ENCODE measurements around the gene IFFO2.
A peak's percentile ranks its signal among the peaks of the same experiment; 100 is the strongest.
"Not testable (repeated sequence)": the region's sequence is repeated elsewhere in the genome, so short reads cannot be mapped to it uniquely, and the experiment has no call there.

IFFO2 gene

GRCh38 chr1:18895317-18895716, 61.2 kb downstream of the IFFO2 start:
- DNase-seq (ENCODE audit: low read depth in 2 of 2) = no peak

DNA sequence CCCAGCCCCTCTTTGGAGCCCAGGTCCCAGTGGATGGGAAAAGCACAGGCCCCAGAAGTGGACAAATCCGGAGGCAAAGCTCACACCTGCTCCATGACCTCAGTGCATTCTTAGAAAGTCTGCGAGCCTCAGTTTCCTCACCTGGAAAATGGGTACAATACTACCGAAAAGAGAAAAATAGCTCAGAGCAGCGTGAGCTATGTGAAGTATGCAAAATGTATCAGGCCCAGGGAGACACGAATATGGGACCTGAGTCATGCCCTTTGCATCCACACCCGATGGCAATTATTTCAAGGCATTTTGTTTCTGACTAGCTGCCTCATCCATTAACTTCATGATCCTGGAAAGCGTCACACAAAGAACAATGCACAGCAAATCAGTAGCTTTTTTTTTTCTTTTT, 63.4 kb downstream of the IFFO2 start:
- DNase-seq (ENCODE audit: low read depth in 2 of 2) = no peak

GRCh38 chr1:18891858-18892257, 64.6 kb downstream of the IFFO2 start:
- DNase-seq (ENCODE audit: low read depth in 2 of 2) = not testable (repeated sequence)

DNA sequence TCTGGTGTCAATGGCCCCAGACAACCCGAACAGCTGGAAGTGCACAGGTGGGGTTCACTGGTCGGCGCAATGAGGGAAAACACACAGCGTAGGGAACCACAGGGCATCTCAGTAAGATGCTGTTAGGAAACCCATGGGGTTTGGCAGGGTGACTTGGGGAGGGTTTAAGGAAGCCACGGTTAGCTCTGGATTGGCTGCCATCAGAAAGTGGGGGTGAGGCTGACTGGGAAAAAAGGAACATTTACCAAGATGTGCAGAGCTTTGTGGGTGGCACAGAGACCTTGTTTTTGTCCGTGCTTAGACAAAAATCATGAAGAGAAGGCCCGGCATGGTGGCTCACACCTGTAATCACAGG, 65.1 kb downstream of the IFFO2 start:
- no peak for DNase-seq (ENCODE audit: low read depth in 2 of 2)

- DNase-seq (ENCODE audit: low read depth in 2 of 2) = no peak
Observed at GRCh38 chr1:18890706-18891425, 65.6 kb downstream of the IFFO2 start.

DNA sequence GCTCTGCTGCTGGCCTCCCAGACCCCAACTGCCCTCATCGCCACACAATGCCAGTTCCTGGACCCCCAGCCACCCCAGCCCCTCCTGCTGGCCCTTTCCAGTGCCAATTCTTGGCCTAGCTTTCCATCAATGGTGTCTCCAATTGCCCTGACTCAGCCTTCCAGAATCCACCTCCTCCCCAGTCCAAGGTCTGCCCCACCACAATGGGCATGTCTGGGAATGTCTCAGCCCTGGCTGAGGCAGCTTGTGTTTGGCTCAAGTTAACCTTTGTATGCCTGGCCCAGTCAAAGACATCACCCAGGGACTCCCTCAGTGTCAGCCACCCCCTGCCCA, 70.5 kb downstream of the IFFO2 start:
- DNase-seq (ENCODE audit: low read depth in 2 of 2) = no peak

GRCh38 chr1:18885311-18886002, 71.0 kb downstream of the IFFO2 start:
- DNase-seq (ENCODE audit: low read depth in 2 of 2) = no peak

DNA sequence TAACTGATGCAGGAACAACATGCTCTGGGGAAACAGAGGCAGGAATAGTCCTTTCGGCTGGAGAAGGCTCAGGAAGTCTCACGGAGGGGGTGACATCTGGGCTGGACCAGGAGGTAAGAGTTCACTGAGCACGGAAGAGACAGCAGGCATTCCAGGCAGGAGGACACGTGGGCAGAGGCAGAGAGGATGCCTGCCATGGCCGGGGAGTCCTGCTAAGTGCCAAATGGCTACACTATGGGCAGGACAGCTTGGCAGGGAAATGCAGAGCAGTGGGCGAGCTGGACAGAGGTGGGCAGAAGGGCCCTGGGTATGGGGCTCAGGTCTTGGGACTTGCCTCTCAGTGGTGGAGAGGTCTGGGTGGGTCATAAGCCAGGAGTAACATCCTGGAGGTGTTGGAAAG, 71.7 kb downstream of the IFFO2 start:
- no peak for DNase-seq (ENCODE audit: low read depth in 2 of 2)

DNA sequence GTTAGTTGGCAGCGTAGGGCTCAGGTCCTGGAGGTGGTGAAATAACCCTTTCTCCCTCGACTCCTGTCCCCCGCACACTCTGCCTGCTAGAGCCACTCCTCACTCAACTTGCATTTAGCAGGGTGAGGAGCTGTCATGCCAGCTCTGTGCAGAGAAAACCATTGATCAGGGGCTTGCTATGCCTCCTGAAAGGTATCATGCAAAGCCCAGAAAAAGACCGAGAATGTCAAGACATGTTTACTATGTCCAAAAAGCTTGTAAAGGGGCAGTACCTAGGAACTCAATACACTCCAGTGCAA, 72.1 kb downstream of the IFFO2 start:
- DNase-seq (ENCODE audit: low read depth in 2 of 2) = no peak

- DNase-seq (ENCODE audit: low read depth in 2 of 2) = peak; percentile 70
Observed at GRCh38 chr1:18883636-18884418, 72.6 kb downstream of the IFFO2 start.

DNA sequence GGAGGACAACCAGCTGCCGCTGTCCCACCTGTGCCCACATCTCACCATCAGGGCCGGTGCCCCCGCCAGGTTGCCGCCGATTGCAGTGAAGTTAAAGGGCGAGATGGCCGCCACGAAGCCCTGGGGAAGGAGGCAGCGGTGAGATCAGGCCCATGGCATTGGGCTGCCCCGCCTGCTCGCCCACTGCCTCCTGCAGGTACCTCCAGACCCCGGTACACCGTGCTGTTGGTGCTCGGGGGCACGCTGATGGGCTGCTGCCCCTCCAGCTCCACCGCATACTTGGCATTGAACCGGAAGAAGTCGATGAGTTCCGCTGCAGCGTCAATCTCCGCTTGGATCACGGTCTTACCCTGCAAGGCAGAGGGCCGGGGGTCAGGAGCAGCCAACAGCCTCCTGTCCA, 73.4 kb downstream of the IFFO2 start:
- no peak for DNase-seq (ENCODE audit: low read depth in 2 of 2)

DNA sequence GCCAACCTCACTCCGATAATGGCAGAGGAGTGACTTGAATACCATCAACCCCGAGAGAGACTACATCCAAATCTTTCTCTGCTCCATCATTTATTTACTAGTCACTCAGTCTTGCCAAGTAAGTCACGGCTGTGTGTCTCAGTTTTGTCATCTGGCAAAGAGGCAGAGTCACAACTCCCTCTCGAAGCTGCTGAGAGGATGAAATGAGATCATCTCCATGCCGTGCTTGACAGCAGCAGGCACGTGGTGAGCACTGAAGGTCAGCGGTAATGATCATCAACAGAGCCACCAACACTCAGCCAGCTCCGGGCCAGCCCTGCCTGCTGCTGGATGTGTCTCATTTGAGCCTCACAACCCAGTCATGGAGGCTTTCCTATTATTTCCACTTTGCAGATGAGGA, 74.0 kb downstream of the IFFO2 start:
- no peak for DNase-seq (ENCODE audit: low read depth in 2 of 2)

DNA sequence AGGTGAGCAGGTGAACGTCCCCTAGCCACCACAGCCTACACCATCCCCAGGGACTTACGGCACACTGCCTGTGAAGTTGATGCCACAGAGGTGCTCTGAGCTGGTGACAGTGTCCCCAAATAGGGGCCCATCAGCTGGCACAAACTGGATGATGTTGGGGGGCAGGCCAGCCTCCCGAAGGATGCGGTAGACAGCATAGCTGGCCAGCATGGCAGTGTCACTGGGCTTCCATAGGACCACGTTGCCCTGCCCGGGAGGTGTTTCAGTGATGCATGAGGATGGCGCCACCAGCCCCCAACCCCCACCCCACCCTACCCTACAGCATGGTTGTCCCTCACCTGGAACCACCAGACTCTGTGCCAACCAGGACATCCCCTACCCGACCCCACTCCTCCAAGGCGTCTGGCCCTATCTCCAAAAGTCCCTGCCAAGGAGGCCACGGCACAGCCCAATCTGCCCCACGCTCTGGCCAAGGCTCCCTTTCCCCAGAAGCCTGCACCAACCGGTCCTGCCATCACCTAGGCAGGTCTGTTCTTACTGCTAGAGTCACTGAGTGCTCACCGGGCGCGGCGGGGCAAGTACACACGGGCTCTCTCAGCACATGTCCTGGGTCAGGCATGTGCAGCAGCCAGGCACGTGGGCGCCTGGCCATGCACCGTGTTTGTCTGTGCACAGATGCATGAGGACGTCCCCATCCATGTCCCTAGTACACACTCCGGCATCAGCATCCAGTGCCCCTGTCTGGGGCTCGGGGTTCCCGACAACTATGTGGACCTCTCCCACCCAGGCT, 74.6 kb downstream of the IFFO2 start:
- DNase-seq (ENCODE audit: low read depth in 2 of 2) = no peak

DNA sequence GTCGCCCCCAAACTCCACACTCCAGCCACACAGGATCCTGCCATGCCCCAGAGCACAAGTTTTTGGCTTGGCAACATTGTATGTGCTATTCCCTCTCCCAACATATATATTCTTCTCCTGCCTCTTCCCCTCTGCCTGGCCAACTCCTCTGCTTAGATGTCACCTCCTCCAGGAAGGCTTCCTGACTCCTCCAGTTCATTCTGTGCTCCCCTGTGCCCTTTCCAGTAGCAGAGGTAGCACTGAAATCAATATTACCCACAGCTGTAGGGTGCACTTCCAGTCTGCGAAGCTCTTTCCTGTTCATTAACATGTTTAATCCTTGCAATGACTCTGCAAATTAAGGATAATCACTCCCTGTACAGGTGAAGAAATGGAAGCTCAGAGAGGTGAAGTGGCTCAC, 75.3 kb downstream of the IFFO2 start:
- no peak for DNase-seq (ENCODE audit: low read depth in 2 of 2)

GRCh38 chr1:18880585-18880984, 75.9 kb downstream of the IFFO2 start:
- no peak for DNase-seq (ENCODE audit: low read depth in 2 of 2)

- DNase-seq (ENCODE audit: low read depth in 2 of 2) = no peak
Observed at GRCh38 chr1:18879791-18880309, 76.6 kb downstream of the IFFO2 start.

GRCh38 chr1:18879215-18879790, 77.2 kb downstream of the IFFO2 start:
- no peak for DNase-seq (ENCODE audit: low read depth in 2 of 2)

DNA sequence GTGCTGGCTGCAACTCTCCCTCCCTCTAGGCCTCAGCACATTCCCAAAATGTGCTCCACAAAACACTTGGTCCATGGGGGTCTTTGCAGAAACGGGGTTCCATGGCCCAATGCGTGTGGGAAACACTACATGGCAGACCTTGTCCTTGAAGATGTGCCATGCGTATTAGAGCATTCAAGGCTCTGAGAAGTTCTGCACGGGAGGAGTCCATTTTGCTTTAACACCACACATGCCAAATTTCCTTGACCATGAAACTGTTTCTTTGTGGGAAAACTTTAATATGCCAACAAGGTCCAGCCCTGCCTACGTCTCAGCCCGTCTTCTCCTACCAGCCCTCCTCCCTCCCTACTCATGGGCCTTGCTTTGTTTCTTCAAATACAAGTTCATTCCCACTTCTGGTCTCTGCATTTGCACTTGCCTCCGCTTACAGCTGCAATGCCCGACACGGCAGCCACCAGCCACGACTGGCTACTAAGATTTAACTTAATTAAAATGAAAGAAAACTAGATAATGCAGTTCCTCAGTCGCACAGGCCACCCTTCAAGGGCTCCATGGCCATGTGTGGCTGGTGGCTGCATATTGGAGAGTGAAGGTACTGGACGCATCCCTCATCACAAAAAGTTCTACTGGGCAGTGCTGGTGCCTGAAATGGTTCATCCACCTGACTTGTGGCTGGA, 77.8 kb downstream of the IFFO2 start:
- no peak for DNase-seq (ENCODE audit: low read depth in 2 of 2)

- no peak for DNase-seq (ENCODE audit: low read depth in 2 of 2)
Observed at GRCh38 chr1:18877282-18877681, 79.2 kb downstream of the IFFO2 start.

- no peak for DNase-seq (ENCODE audit: low read depth in 2 of 2)
Observed at GRCh38 chr1:18876210-18876609, 80.3 kb downstream of the IFFO2 start.

- no peak for DNase-seq (ENCODE audit: low read depth in 2 of 2)
Observed at GRCh38 chr1:18875796-18876128, 80.7 kb downstream of the IFFO2 start.
